Bronchial epithelial cell (primary cell): ENCODE results near the gene TRAF1. TPM values are rescaled to one million over a fixed set of nuclear protein-coding genes. Genes with fewer than 3 reads are reported as not detected.

Experiments used
- DNase-seq: peaks from one replicate; pipeline ENCODE4 v3.0.0-alpha.2; 2010; ENCODE audit warnings: low read depth
- FAIRE-seq: peaks from 2 replicates; lab custom pipeline; 2011; peaks lifted over from hg19 to GRCh38; lab: Jason Lieb, UNC
- H3K27me3 ChIP-seq: 2 replicates; pipeline ENCODE4 v1.5.1; 2011; ENCODE audit warnings: low read length; ENCODE audit not compliant: control insufficient read depth, insufficient read depth
- H3K36me3 ChIP-seq: 2 replicates; pipeline ENCODE4 v1.5.1; 2011; ENCODE audit warnings: low read length; ENCODE audit not compliant: control insufficient read depth, insufficient read depth
- H3K4me3 ChIP-seq: 2 replicates; pipeline ENCODE4 v1.5.1; 2011; ENCODE audit warnings: mild to moderate bottlenecking, low read depth, low read length, control low read depth
- total RNA-seq: library from RNA; depleted of rRNA; stranded (reverse); fragments of >200 nt; gene quantifications from 2 replicates; pipeline ENCODE4 v1.2.1, GENCODE V29; 2014
- TF ChIP-seq, protein P1 (sequence below): IDR thresholded peaks from 2 replicates; pipeline ENCODE4 v1.5.1; 2011; ENCODE audit warnings: mild to moderate bottlenecking, moderate library complexity, low read length, control low read depth, inconsistent platforms; ENCODE audit not compliant: insufficient read depth, severe bottlenecking

Gene TRAF1
- total RNA-seq, 1 donor from 2014 or later, result 0.79 TPM

DNA sequence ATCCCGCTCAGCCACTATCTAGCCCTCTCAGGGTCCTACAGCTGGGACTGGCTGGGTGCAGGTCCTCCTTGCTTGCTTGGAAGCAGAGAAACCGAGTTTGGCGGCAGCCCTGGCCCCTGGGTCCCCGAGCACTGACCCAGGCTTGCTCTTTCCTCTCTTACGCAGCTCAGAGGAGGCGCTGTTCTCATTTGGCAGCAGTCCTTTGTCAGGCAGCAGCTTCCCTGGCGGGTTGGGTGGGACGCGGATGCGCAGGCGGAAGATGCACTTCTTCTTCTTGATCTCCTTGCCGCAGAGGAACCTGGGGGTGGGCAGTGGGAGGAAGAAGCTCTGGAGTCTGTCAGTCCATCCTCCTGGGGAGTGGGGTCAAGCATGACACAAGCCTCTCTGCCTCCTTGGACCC, 64.1 kb downstream of the TRAF1 start:
- Histone ChIP-seq H3K36me3 (peaks cover 15% of the 10 kb centered on the region), H3K27me3 (no peaks in the 10 kb centered on the region), H3K4me3 (no peak overlapping the region)
- no peak for DNase-seq
- TF ChIP-seq, protein P1, sequence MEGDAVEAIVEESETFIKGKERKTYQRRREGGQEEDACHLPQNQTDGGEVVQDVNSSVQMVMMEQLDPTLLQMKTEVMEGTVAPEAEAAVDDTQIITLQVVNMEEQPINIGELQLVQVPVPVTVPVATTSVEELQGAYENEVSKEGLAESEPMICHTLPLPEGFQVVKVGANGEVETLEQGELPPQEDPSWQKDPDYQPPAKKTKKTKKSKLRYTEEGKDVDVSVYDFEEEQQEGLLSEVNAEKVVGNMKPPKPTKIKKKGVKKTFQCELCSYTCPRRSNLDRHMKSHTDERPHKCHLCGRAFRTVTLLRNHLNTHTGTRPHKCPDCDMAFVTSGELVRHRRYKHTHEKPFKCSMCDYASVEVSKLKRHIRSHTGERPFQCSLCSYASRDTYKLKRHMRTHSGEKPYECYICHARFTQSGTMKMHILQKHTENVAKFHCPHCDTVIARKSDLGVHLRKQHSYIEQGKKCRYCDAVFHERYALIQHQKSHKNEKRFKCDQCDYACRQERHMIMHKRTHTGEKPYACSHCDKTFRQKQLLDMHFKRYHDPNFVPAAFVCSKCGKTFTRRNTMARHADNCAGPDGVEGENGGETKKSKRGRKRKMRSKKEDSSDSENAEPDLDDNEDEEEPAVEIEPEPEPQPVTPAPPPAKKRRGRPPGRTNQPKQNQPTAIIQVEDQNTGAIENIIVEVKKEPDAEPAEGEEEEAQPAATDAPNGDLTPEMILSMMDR, result no peak
- no peak for FAIRE-seq

DNA sequence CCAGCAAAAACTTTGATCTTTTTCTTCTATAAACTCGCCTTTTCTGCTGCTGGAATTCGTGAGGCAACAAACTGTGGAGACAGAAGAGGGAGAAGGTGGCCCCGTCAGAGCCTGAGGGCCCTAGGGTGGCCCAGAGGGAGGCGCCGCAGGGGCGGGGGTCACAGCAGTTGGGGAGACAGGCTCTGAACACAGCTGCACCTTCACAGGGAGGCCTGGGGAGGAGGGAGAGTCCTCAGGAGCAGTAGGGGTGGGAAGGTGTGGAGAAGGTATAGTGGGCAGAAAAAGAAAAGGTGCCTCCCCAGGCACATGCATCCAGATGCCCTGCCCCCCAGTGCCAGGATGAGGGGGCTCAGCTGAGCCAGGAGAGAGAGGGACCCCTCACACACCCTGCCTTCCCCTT, 64.7 kb downstream of the TRAF1 start:
- no peak for FAIRE-seq
- peaks cover 15% of the 10 kb centered on the region for H3K36me3 ChIP-seq
- H3K4me3 ChIP-seq, result no peak overlapping the region
- DNase-seq, result no peak
- TF ChIP-seq, protein P1, result no peak
- no peaks in the 10 kb centered on the region for H3K27me3 ChIP-seq

DNA sequence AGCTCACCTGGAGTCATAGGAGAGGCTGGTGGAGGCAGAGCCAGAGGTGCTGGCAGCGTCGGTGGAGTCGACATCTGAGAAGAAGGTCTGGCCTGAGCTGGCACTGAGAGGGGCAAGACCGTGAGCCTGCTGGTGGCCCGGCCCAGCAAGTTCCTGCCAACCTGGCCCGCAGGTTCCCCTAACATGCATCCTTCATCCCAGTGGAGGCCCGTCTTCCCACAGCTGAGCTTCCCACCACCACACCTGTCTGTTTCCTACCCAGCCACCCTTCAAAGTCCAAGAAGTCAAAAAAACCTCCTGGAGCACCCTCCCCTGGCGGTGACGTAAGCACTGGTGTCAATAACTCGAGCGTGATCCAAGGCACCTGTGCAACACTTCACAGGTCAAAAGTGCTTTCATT, 66.5 kb downstream of the TRAF1 start:
- Histone ChIP-seq H3K4me3 (no peak overlapping the region), H3K36me3 (peaks cover 13% of the 10 kb centered on the region), H3K27me3 (no peaks in the 10 kb centered on the region)
- FAIRE-seq (no peak), DNase-seq (no peak)
- TF ChIP-seq, protein P1, result no peak

DNA sequence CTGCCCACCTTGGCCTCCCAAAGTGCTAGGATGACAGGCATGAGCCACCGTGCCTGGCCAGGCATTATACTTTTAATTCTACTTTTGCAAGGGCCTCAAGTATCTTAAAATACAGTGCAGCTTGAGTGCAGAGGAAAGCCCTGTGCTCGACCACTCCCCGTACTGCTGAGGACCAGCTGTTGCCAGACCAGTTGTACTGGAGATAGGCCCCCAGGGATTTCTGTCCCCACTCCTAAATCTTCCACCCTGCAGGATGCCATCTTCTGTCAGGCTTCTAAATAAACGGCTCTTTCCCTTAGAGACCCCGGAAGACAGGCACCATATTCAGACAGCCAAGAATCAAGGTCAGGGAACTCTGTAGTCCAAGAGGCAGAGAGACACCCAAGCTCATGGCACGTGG, 67.2 kb downstream of the TRAF1 start:
- no peak for FAIRE-seq
- Histone ChIP-seq H3K27me3 (no peaks in the 10 kb centered on the region), H3K4me3 (no peak overlapping the region), H3K36me3 (peaks cover 13% of the 10 kb centered on the region)
- no peak for DNase-seq
- TF ChIP-seq, protein P1, result no peak

DNA sequence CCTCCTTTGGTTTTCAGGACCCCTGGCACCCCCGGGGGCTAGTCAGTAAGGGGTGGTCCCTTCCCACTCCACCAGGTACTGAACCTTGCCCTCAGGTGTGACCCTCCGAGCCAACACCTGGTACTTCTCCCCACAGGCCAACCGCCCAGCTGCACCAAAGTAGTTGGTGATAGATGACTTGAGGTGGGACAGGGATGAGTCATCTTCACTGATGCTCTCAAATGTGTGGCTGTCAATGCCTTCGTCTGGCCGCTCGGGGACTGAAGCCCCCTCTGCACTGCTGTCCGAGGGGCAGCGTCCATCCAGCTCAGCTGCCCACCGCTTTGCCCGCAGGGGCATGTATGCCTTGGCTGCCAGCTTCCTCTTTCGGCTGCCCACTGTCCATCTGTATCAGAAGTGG, 68.7 kb downstream of the TRAF1 start:
- TF ChIP-seq, protein P1, result no peak
- no peaks in the 10 kb centered on the region for H3K27me3 ChIP-seq
- FAIRE-seq, result no peak
- no peak overlapping the region for H3K4me3 ChIP-seq
- peaks cover 7% of the 10 kb centered on the region for H3K36me3 ChIP-seq
- no peak for DNase-seq

DNA sequence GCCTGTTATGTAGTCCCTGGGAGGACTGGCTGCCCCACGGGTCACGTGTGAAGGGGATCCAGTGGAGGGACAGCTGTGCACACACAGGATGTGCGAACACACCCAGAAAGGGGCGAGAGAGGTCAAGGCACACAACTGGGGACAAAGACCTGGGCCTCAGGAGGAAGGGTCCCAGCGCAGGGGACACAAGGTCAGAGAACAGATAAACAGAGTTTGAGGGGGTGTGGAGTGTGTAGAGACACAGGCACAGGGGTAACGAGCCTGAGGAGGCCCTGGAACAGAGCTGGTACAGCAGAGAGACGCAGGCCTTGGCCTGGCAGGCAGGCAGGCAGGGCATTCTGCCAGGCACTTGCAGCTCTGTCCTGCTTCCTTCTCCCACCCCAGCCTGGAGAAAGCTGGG, 69.1 kb downstream of the TRAF1 start:
- TF ChIP-seq, protein P1, result no peak
- no peak for DNase-seq
- no peak for FAIRE-seq
- Histone ChIP-seq H3K27me3 (no peaks in the 10 kb centered on the region), H3K4me3 (no peak overlapping the region), H3K36me3 (peaks cover 7% of the 10 kb centered on the region)
